Kidney (tissue), 14 donors: ENCODE results near the gene CT47C1. TPM values are rescaled to one million over a fixed set of nuclear protein-coding genes. Genes with fewer than 3 reads are reported as not detected.

ENCODE experiments used
- DNase-seq, 5 donors: peaks; one replicate each; pipeline ENCODE4 v3.0.0-alpha.2; 2013 to 2020
- FAIRE-seq: peaks from 2 replicates; lab custom pipeline; 2012; peaks lifted over from hg19 to GRCh38; lab: Jason Lieb, UNC
- H3K27ac ChIP-seq, 2 donors: one replicate each; pipeline ENCODE4 v1.7.0; 2013; ENCODE audit warnings: low read depth in 2 of 2, low read length in 2 of 2, inconsistent platforms in 1 of 2
- H3K27me3 ChIP-seq: one replicate; pipeline ENCODE4 v1.7.1; 2013; ENCODE audit warnings: low read length, inconsistent platforms; ENCODE audit not compliant: control insufficient read depth, insufficient read depth
- H3K36me3 ChIP-seq, 3 donors: one replicate each; pipeline versions ENCODE4 v1.7.0 to v1.7.1; 2013; ENCODE audit warnings: low read length in 3 of 3, control low read depth in 1 of 3, inconsistent platforms in 1 of 3; ENCODE audit not compliant: insufficient read depth in 3 of 3, control insufficient read depth in 2 of 3
- H3K4me1 ChIP-seq, 3 donors: one replicate each; pipeline versions ENCODE4 v1.7.0 to v1.7.1; 2013; ENCODE audit warnings: low read length in 3 of 3, inconsistent platforms in 1 of 3, low read depth in 1 of 3; ENCODE audit not compliant: control insufficient read depth in 2 of 3, insufficient read depth in 2 of 3
- H3K4me3 ChIP-seq, 3 donors: one replicate each; pipeline versions ENCODE4 v1.7.0 to v1.8.1; 2013; ENCODE audit warnings: low read length in 3 of 3, control low read depth in 1 of 3, inconsistent platforms in 1 of 3
- H3K9ac ChIP-seq, 3 donors: one replicate each; pipeline versions ENCODE4 v1.7.0 to v1.7.1; 2013; ENCODE audit warnings: low read length in 3 of 3, control low read depth in 1 of 3, inconsistent platforms in 1 of 3
- H3K9me3 ChIP-seq, 3 donors: one replicate each; pipeline versions ENCODE4 v1.7.0 to v1.7.1; 2013; ENCODE audit warnings: low read length in 3 of 3, control low read depth in 1 of 3, inconsistent platforms in 1 of 3; ENCODE audit not compliant: control insufficient read depth in 2 of 3, insufficient read depth in 1 of 3
- CTCF ChIP-seq: IDR thresholded peaks from 3 replicates; pipeline ENCODE4 v1.5.1; 2012; ENCODE audit warnings: mild to moderate bottlenecking, moderate library complexity, borderline replicate concordance; ENCODE audit not compliant: insufficient read depth; ENCODE audit errors: extremely low read depth
- intact Hi-C: fragments of 100-400 bp; cut with DNase I; formaldehyde crosslinking; loops from one replicate; pipeline ENCODE4 v1.11.1; 2022
- polyA plus RNA-seq: library from polyadenylated mRNA; stranded (reverse); fragments of 350-450 nt; fragmentation: Illumina TruSeq; extraction: RNeasy Lipid Tissue Mini Kit (QIAGEN cat#74804); gene quantifications from one replicate; pipeline ENCODE4 v1.2.3, GENCODE V29; 2014; ENCODE audit warnings: low read depth, low replicate concordance; ENCODE audit not compliant: insufficient read depth
- total RNA-seq: library from RNA; stranded (reverse); fragmentation: NEBNext Ultra II Directional; extraction: Animal tissue kit (Norgen Biotek cat#: 25700); gene quantifications from one replicate; pipeline ENCODE4 v1.2.1, GENCODE V29; 2021
- donor health status: control.
- donor health status: control.
- donor health status: control.
- donor health status: control.
- donor health status: control.
- donor health status: DM: yes; HTN: yes; CAD: no.
- donor health status: Normal renal cell carcinoma (clear cell type).

CT47C1 gene
- total and polyA plus RNA-seq, 2 donors from 2014 or later: not detected

- no peak for FAIRE-seq
- Histone ChIP-seq H3K27me3 (no peaks in the 10 kb centered on the region), H3K4me1 (no peaks in the 10 kb centered on the region), H3K9ac (no peak overlapping the region), H3K27ac (no peak overlapping the region), H3K9me3 (no peaks in the 10 kb centered on the region), H3K36me3 (no peaks in the 10 kb centered on the region), H3K4me3 (no peak overlapping the region)
- intact Hi-C loops: no loop called here
- DNase-seq: no peak
- no peak for TF ChIP-seq CTCF
These were observed 32.4 kb upstream of the CT47C1 start for GRCh38 chrX:119040432-119040831.

- peak overlapping the region in 1 of 2 donors; percentile 23 for H3K27ac ChIP-seq
- intact Hi-C loops: no loop called here
- H3K9me3 ChIP-seq: no peaks in the 10 kb centered on the region
- DNase-seq (peak in 2 of 5 donors; percentile 13 to 65), FAIRE-seq (peak; percentile 91)
- no peak overlapping the region for H3K4me3 ChIP-seq
- H3K4me1 ChIP-seq: no peaks in the 10 kb centered on the region
- H3K27me3 ChIP-seq: no peaks in the 10 kb centered on the region
- no peak for TF ChIP-seq CTCF
- no peaks in the 10 kb centered on the region for H3K36me3 ChIP-seq
- no peak overlapping the region for H3K9ac ChIP-seq
These were observed 31.6 kb upstream of the CT47C1 start for GRCh38 chrX:119041175-119041574.

- Histone ChIP-seq H3K27me3 (no peaks in the 10 kb centered on the region), H3K4me1 (no peaks in the 10 kb centered on the region), H3K9me3 (no peaks in the 10 kb centered on the region), H3K36me3 (no peaks in the 10 kb centered on the region), H3K9ac (no peak overlapping the region), H3K27ac (no peak overlapping the region), H3K4me3 (no peak overlapping the region)
- no peak for TF ChIP-seq CTCF
- FAIRE-seq (no peak), DNase-seq (no peak)
- intact Hi-C loops: no loop called here
These were observed 30.8 kb upstream of the CT47C1 start for GRCh38 chrX:119042040-119042439.

- intact Hi-C loops: no loop called here
- FAIRE-seq: no peak
These were observed 29.8 kb upstream of the CT47C1 start for GRCh38 chrX:119042996-119043395.

More at GRCh38 chrX:119042996-119043395, 29.8 kb upstream of the CT47C1 start:
- no peaks in the 10 kb centered on the region for H3K9me3 ChIP-seq
- no peak overlapping the region for H3K27ac ChIP-seq
- H3K27me3 ChIP-seq: no peaks in the 10 kb centered on the region
- no peaks in the 10 kb centered on the region for H3K4me1 ChIP-seq
- TF ChIP-seq CTCF: no peak
- no peak overlapping the region for H3K4me3 ChIP-seq
- H3K9ac ChIP-seq: no peak overlapping the region
- H3K36me3 ChIP-seq: no peaks in the 10 kb centered on the region
- no peak for DNase-seq
